GM18858 (cell line): ENCODE measurements around the gene MAP2K5.

ENCODE experiments used
- ATAC-seq: cut with Tn5 transposase; IDR thresholded peaks from one replicate; pipeline ENCODE4 v1.9.1; 2021; ENCODE audit not compliant: unreplicated experiment

Gene MAP2K5

DNA sequence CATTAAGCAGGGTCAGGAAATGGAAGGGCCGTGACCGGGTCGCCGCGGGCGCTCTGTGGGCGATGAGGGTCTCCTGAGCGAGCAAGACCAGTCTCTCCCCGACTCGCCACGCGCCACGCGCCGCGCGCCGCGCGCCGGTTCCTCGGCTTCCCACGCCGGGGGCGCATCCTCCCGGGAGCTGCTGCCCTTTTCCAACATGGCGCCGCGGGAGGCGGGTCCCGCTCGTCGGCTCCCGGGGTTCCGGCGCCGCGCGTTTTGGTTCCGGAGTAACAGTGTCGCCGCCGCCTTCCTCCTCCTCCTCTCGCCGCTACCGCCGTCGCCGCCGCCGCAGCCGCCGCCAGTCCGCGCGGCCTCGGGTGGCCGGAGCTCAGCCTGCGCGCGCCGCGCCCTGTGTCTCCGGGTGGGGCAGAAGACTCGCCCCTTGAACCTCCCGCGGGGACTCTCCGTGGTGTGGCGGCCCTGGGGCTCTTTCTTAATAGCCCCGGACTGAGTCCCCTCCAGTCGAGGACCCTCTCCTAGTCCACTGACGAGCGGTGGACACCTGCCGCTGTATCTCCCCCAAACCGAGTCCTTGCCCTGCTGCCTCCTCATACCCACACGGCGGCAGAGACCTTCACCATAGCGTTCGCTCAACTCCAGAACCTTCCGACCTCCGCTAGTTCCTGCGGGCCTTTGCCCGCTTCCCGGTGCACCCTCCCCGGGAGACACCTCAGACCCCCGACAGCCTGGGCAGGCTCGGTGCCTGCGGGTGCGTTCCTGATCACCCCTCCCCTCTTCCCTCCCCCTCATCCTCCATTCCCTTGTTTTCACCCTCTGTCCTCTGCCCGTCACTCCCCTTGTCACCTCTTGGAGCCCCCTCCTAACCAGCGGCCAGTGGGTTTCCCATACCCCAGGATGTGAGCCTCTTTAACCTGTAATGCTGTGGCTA lies at the start of gene MAP2K5:
Gene MAP2K5, plus strand, starts transcription at position 284 of the 928 bp plus-strand sequence. Its CDS starts 633 bp downstream, at position 917.
- no peak for ATAC-seq

DNA sequence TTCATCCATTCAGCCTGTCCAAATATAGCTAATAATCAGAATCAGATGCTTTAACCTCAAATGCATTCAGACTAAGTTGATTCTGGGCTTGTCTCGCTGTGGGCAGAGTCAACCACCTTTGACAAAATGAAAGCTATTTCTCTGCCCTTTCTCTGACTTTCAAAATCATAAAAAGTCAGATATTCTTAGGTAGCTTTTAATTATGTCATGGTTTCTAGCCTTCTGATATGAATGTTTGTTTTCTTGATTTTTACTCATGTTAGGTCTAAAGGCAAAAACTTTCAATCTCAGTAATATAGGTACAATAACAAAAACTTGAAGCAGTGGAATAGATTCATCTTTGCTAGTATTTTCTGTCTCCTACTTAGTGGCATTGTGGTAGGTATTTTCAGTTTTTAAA lies 46.9 kb upstream of the MAP2K5 start:
- ATAC-seq: no peak

DNA sequence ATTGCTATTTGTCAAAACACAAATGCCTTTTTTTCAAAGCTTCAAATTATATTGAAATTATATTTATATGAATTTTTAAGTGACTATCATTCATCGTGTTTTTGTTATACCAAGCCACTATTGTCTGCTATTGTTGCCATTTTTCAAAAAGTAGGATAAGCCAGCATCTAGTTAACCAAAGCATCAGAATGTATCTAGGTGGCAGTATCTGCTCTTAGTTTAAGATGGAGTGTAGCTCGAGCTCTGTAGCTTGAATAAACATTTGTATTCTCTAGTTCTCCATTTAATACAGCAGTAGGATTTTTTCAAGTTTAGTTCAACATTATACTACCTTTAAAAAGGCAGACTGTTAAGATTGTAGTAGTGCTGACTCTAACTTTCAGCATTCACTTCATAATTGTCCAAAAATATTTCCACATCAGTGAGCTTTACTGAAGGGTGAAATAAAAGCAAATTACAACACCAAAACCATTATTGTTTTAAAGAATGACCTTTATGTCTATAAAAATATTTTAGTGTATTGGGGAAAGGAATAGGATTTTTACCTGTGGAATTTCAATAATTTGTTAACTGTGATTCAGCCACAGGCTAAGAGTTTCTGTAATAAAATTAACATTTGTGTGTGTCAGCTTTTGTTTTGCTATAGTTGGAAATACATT lies 41.2 kb upstream of the MAP2K5 start:
- no peak for ATAC-seq

DNA sequence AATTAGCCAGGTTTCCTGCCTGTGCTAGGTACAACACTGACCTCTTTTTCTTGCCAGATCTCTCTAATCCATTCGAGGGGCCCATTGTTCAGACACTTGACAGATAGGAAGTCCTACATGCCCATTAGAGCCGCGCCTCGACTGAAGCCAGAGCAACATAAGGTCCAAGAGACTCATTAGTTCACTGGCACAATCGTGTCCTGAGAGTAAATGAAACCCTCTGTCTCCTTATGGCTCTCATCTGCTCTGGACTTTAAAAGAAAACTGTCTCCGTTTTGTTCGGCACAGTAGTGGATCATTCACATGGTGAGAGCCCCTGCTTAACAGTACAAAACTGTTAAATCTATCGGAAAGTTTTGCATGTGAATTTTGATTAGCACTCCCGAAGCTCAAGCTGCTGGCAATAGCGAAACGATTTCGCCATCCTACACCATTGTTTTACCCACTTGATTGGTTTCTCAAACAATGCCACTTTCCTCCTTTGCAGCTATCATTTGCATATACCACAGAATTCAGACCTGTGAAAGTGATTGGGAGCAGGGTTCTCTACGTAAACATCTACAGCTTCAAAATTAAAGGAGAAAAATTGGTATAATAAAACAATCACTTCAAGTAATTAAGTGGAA lies 40.6 kb upstream of the MAP2K5 start:
- no peak for ATAC-seq

DNA sequence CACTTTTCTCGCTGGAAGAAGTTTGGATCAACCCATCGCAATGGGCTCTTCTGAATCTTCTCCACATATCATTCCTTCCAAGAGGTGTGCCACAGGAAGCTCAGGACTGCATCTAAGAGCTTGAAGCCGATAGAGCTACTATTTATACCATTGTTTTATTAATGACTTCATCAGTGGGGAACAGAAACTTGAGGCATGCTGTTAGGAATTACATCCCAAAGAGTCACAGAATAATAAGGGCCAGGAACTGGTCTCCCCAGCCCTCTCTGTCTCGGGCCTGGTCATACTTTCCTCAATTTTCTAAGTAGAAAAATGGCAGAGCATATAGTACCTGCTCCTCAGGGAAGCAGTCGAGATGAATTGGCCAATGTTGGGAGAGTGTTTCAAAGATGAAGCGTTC lies 38.4 kb upstream of the MAP2K5 start:
- ATAC-seq: no peak

DNA sequence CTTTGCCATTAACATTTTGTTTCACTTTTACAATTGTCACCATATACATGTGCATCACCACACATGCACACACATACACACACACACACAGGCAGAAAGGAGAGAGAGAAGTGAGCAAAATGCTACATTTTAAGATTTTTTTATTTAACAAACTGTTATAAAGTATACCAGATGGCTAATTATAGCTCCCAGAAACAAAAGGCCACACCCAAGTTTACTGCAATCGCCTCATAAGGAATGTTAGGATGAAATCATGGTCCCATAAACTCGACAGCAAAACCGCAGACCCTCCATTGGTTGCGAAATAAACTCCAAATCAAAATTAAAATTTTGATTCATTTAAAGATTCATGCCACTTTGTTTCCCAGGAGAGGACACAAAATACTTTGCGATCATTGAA lies 37.7 kb upstream of the MAP2K5 start:
- no peak for ATAC-seq

DNA sequence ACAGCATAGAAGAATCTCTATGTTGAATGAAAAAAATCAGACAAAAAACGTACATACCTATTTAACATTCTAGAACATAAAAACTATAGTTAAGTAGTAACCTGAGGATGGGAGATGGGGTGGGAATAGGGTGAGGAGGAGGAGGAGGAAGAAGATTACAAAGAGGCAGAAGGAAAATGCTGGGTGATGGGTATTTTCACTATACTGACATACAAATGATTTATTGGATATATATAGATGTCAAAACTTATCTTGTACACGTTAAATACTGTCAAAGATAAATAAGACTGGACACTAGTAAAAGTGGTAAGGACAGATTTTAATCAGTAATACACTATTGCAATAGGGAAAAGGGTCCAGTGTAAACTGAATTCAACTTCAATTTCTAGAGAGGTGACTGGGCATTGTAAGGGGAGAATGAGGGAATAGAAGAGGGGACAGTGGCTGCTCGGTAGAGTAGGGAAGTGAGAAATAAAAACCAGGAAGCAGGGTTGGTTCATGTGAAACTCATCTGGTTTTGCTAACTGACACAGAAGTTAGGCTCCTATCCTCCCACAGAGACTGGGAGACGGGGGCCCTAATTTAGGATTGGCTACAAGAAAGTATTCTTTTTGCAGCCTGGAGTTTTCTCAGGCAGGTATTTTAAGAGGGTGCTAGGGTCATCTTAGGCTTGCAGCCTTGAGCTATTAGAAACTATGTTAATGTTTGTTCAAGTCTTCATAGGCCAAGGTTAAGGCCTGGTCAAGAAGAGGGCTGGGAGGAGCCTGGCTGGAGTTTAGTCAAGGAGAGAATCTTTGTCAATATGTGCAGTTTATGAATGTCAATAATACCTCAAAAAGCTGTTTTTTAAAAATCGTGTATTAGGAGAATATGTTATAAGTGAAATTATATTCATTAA lies 36.6 kb upstream of the MAP2K5 start:
- ATAC-seq: no peak

DNA sequence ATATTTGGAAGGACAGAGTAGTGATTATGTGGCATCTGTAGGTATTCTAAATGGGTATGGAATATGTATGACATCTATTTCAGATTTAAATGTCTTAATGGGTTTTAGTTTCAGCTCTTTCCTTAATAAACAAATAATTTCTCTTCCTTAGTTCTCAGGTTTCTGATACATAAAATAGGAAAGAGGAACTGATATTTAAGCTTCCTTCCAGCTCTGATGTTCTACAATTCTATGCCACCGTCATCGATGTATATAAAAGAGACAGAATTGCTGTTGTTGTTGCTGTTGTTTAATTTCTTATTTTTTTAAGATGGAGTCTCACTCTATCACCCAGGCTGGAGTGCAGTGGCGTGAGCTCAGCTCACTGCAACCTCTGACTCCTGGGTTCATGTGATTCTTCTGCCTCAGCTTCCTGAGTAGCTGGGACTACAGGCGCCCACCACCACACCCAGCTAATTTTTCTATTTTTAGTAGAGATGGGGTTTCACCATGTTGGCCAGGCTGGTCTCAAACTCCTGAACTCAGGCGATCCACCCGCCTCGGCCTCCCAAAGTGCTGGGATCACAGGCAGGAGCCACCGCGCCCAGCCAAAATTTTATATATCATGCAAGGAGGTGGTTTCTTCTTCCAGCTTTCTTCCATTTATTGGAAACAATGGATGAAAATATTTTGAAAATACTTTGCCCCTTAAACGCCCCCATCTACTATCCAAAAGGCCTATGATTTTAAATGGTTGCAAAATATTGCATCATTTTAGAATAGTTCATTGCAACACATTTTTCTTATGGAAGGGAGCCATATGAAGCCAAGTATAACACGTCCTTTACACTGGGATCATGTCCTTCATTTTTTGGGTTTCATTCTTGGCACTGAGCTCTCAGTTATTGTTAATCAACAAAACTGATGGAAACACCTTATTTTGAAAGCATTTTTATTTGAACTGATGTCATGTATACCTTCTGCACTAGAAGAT lies 35.4 kb upstream of the MAP2K5 start:
- no peak for ATAC-seq

DNA sequence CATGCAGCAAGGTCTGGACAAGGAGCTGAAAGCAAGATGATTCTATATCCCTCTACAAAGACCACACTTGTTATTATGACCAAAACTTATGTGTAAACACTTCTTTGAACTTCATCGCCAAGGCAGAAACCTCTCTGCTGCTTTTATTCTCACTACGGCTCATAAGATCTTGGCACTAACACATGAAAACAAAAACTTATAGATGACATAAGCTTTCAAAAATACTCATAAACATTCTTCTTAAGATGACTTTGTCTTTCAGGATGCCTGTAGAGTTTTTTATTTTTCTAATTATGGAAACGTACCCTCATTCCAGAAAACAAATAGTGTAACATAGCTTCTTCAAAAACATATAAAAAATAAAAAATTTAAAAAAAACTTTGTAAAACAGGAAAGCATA lies 34.1 kb upstream of the MAP2K5 start:
- no peak for ATAC-seq

DNA sequence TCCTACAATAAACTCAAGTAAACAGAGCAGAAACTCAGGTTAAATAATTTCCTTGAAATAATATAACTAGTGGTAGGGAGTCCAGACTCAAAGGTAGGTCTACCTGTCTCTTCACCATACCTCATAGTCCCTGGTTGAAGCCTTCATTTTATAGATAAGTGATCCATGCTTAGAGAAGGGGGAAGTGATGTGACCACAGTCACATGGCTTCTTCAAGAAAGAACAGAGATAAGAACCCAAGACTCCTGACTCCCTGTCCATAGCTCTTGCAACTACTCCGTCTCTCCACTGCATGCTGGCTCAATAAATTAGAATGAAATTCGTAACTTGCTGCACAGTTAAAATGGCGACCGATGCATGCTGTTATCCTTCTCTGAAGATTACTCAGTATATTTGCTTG lies 32.6 kb upstream of the MAP2K5 start:
- no peak for ATAC-seq

DNA sequence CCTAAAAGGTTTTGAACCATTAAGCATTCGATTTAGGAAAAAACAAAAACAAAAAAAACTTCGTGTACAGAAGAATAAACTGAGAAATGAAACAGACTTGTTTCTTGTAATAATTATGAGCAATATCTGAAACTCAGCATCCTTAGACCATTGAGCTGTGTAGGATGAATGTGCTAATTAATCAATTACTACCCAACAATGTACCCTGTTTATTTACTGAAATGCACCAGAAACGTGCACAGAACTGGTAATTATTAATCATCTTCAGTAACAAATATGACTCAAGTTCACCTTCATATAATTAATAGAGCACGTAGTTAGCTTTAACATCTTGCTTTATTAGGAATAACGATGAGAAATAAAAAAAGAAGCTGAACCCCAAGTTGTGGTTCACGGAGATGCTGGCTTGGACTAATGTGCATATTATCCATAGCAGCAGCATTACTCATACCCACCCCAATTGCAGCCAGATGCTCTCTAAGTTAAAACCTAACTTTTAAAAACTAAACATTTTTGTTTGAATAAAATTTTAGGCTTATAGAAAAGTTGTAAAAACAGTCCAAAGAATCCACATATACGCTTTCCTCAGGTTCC lies 31.8 kb upstream of the MAP2K5 start:
- no peak for ATAC-seq

DNA sequence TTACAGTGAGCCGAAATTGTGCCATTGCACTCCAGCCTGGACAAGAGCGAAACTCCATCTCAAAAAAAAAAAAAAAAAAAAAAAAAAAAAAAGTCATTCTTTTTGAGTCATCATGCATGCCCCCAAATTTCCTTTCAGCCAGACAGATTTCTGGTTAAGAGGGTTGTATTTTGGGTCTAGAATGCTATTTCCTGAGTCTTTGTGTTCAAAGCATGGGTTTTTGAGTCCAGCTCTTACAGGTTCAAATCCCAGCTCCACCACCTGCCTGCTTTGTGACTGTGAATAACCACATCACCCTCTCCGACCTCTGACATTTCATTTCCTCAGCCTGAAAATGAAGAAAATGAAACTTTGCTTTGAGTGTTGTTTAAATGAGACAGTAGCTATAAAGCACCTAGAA lies 30.9 kb upstream of the MAP2K5 start:
- ATAC-seq: no peak

DNA sequence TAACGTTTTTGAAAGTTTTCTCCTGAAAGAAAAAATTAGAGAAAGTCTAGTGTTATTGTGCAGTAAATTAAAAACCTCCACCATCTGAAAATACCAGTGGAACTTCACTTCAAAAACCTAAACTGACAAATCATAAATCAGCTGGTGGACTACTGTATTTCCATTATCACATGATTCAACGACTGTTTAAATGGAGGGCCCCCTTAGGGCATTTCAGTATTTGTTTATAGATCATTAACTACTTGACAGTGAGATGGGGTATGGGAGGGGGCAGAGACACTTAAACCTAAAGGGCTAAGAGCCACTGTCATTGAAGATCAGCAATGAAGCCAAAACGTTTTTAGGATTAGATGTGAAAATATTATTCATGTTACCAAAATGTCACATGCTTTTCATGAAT lies 30.4 kb upstream of the MAP2K5 start:
- no peak for ATAC-seq

DNA sequence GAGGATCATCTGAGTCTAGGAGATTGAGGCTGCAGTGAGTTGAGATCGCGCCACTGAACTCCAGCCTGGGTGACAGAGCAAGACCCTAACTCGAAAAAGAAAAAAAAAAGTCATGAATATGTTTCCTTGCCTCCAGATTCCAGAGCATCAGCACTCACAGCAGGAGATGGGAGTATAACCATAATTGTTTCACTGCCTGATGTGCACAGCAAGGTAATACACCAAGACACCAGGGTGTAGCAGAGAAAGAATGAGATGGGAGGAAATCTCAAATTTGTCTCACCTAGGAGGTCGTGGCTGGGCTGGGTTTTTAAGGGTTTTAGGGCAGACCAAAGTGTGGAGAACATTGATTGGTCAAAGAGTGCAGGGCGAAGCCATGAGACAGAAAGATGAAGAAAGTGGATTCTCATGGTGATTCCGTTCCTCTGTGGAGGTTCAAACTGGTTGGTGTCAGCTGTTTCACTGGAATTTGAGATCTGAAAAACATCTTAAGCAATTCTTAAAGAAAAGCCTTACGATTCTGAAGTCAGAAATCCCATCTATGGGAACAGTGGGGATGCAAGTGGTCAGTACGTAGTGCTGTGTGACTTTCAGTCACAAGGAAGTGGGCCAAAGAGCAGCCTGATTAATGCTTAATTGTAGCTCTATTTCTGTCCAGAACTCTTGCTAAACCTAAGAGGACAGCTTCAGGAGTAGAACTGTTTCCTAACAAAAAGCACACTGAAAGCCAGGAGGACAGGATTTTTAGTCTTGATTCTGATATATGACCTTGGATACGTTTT lies 29.4 kb upstream of the MAP2K5 start:
- no peak for ATAC-seq

DNA sequence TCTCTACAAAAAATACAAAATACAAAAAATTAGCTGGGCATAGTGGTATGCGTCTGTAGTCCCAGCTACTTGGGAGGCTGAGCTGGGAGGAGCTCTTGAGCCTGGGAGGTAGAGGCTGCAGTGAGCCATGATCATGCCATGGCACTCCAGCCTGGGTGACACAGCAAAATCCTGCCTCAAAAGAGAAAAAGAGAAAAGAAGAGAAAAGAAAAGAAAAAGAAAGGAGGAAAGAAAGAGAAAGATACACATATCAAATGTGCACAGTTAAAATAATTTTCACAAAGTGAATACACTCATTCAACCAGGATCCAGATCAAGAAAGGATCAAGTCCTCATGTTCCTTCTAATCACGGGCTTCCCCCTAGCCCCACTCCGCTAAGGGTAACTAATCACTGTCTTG lies 27.4 kb upstream of the MAP2K5 start:
- no peak for ATAC-seq

DNA sequence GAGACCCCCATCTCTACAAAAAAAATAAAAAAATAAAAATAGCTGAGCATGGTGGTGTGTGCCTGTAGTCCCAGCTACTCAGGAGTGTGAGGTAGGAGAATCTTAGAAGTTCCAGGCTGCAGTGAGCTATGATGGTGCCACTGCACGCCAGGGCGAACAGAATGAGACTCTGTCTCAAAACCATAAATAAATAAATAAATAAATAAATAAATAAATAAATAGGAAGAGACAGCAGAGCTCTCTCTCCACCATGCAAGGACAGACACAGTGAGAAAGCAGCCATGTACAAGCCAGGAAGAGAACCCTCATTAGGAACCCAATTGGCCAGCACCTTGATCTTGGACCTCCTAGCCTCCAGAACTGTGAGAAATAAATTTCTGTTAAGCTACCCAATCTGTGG lies 26.9 kb upstream of the MAP2K5 start:
- ATAC-seq: no peak

DNA sequence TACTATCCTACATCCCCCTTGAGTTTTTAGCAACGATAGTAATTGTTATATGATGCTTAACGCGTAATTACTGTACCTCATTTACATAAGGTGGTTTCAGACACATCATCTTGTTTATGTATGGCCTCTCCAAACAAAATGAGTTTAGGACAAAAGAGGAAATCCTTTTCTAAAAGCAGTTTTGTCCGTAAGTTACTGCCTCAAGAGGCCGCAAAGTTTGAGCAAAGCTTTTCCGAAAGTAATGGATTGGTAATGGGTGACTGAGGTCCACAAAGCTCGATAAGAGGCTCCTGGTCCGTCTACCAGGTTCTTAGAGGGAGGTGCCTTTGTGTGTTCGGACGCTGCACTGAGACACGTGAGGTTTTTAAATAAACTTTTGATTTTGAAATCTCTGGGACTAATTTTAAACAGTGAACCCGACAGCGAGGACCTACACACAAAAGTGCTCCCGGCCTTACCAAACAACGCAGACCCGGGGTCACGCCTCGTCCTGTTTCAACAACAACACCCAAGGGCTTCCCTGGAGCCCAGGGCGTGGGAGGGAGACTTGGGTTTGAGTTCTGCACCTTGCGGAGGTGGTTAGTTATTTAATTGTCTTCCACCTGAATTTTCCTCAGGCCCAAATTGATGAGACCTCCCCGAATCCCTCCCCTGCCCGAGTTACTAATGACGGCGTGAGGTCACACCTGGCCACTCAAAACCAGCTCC lies 22.0 kb upstream of the MAP2K5 start:
- no peak for ATAC-seq
